ENCODE results near the gene ZEB2.

GRCh38 chr2:144463266-144463665, 56.7 kb downstream of the ZEB2 start:
- no peak for TF ChIP-seq CTCF (IDR thresholded peaks at IDR 0.05)
- no peak for TF ChIP-seq EP300 (IDR thresholded peaks at IDR 0.05)
- TF ChIP-seq POLR2AphosphoS5 (IDR thresholded peaks at IDR 0.05) = no peak

Measured in stomach (tissue), 4 donors.